A549 (cell line): ENCODE results near the gene ATP5MC3.

ENCODE experiments used
- CTCF ChIP-seq: fragments of >200 bp; sonication (Bioruptor Twin); formaldehyde crosslinking; IDR thresholded peaks from 3 replicates; pipeline ENCODE4 v1.5.1; 2016
- NPAS2 ChIP-seq: fragments of 250-450 bp; sonication (Bioruptor Pico); IDR thresholded peaks from 2 replicates; pipeline ENCODE4 v1.8.0; 2022; ENCODE audit warnings: mild to moderate bottlenecking, moderate library complexity, borderline replicate concordance
- REST ChIP-seq: fragments of 200-600 bp; sonication (generic); IDR thresholded peaks from 2 replicates; pipeline ENCODE4 v1.6.1; 2016; ENCODE audit warnings: antibody characterized with exemption, mild to moderate bottlenecking, moderate library complexity

- TF ChIP-seq REST (no peak), CTCF (no peak), NPAS2 (CRISPR knock-in tag) (no peak)
Measured at GRCh38 chr2:175205523-175205922, 24.0 kb upstream of the ATP5MC3 start.
